ENCODE measurements around the gene NHSL1.

Gene NHSL1

DNA sequence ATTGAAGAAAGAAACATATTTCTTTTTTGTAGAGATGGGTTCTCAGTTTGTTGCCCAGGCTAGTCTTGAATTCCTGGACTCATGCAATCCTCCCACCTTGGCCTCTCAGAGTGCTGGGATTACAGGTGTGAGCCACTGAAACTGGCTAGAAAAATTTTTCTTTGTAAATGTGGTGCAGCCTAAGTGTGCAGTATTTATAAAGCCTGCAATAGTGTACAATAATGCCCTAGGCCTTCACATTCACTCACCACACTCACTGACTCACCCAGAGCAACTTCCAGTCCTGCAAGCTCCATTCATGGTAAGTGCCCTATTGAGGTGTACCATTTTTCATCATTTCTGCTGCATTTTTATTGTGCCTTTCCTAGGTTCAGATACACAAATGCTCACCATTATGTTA, 31.4 kb downstream of the NHSL1 start:
- CTCF ChIA-PET = interaction anchor here (0.6 kb wide), 1 partner anchor 143 kb away, joined by 3 read pairs; no protein-coding TSS in a partner anchor
- TF ChIP-seq, protein P1, sequence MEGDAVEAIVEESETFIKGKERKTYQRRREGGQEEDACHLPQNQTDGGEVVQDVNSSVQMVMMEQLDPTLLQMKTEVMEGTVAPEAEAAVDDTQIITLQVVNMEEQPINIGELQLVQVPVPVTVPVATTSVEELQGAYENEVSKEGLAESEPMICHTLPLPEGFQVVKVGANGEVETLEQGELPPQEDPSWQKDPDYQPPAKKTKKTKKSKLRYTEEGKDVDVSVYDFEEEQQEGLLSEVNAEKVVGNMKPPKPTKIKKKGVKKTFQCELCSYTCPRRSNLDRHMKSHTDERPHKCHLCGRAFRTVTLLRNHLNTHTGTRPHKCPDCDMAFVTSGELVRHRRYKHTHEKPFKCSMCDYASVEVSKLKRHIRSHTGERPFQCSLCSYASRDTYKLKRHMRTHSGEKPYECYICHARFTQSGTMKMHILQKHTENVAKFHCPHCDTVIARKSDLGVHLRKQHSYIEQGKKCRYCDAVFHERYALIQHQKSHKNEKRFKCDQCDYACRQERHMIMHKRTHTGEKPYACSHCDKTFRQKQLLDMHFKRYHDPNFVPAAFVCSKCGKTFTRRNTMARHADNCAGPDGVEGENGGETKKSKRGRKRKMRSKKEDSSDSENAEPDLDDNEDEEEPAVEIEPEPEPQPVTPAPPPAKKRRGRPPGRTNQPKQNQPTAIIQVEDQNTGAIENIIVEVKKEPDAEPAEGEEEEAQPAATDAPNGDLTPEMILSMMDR (conservative IDR thresholded peaks at IDR 0.05; ENCODE audit: low read depth) = no peak
- POLR2A ChIA-PET (ENCODE audit: low non-redundant PET) = no interaction called here
- H3K27ac ChIP-seq = no peak overlapping the region
- DNase-seq (ENCODE audit: low spot score) = no peak

DNA sequence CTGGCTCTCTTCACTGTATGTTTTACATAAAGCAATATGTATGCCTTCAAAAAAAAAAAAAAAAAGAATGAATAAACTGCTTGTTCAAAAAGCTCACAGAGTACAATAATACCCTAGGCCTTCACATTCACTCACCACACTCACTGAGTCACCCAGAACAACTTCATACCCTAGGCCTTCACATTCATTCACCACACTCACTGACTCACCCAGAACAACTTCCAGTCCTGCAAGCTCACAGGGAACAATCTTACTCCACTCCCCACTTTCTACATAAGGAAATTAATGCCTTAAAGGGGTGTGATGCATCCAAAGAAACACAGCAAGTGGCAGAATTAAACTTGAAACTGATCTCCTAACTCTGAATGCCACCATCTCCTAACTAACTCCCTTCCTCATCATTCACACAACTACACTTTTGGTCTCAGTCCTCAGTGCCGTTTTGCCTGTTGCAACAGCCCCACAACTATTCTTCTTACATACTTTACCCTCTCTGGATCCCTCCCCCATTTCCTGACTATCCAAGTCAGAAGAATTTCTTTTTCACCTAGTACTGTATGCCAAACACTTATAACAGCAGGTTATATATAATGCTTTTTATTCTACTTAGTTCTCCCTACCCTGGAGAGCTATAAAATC, 34.2 kb downstream of the NHSL1 start:
- TF ChIP-seq, protein P1 (conservative IDR thresholded peaks at IDR 0.05; ENCODE audit: low read depth) = no peak
- ChIA-PET POLR2A (ENCODE audit: low non-redundant PET) (interaction anchor here (0.6 kb wide), 1 partner anchor 60 kb away, joined by 4 read pairs; no protein-coding TSS in a partner anchor), CTCF (interaction anchor here (0.8 kb wide), 1 partner anchor 227 kb away, joined by 4 read pairs; no protein-coding TSS in a partner anchor)
- peak overlapping the region; percentile 76 for H3K27ac ChIP-seq
- DNase-seq (ENCODE audit: low spot score) = peak; percentile 77

DNA sequence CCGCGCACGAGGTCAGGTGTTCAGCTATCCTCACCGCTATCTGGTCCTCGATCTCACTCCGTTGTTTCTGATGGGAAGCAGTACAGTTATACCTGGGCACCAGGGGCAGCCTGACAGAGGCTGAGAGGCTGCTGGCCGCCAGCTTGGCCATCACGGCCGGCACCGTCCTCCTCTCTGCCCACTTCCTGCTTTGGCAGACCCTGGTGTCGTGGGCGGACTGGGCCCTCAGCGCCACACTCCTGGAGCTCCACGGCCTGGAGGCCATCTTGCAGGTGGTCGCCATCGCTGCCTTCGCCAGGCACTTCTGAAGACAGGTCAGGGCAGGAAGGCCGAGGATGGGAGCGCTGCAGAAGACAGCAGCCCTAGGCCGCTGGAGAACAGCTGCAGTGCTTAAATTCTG, 35.2 kb downstream of the NHSL1 start:
- DNase-seq (ENCODE audit: low spot score) = no peak
- H3K27ac ChIP-seq = peak overlapping the region; percentile 76
- ChIA-PET POLR2A (ENCODE audit: low non-redundant PET) (no interaction called here), CTCF (interaction anchor here (0.8 kb wide), 1 partner anchor 229 kb away, joined by 4 read pairs; no protein-coding TSS in a partner anchor)
- TF ChIP-seq, protein P1 (conservative IDR thresholded peaks at IDR 0.05; ENCODE audit: low read depth) = no peak

DNA sequence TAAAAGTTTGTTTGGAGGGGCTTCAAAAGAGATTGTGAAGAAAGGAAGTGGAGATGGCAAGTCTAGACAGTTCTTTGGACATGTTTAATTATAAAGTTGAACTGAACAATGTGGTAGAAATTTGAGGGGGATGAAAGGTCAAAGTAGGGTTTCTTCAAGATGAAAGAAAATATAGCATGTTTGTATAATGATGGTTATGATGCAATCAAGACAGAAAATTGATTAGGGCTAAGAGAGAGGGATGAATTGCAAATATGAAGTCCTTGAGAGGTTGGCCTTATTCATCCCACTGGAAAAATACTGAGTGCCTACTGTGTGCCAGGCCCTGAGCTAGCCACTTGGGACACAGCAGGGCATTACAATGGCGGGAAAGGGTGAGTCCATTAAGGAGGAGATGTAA, 37.6 kb downstream of the NHSL1 start:
- TF ChIP-seq, protein P1 (conservative IDR thresholded peaks at IDR 0.05; ENCODE audit: low read depth) = no peak
- no peak for DNase-seq (ENCODE audit: low spot score)
- H3K27ac ChIP-seq = no peak overlapping the region
- ChIA-PET CTCF (no interaction called here), POLR2A (ENCODE audit: low non-redundant PET) (no interaction called here)

DNA sequence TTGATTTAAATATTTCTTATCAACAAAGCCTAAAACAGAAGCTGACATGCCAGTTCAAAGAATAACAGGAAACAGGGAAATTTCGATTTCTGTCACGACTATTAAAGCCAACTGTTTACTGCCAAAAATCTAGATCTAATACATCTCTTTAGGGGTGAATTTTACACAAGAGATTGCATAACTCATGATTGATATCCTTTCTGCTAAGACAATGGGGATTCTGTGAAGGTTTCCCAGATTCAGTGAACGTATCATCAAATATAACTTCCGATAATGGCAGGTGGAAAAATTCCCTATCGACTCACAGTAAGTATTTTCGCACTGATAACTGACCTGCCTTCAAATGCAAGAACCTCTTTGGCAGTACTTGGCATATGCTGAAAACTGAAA, 42.9 kb downstream of the NHSL1 start:
- CTCF ChIA-PET = interaction anchor here (0.5 to 2.0 kb wide), 2 partner anchors 13 to 134 kb away, joined by 4 to 6 read pairs; no protein-coding TSS in a partner anchor

DNA sequence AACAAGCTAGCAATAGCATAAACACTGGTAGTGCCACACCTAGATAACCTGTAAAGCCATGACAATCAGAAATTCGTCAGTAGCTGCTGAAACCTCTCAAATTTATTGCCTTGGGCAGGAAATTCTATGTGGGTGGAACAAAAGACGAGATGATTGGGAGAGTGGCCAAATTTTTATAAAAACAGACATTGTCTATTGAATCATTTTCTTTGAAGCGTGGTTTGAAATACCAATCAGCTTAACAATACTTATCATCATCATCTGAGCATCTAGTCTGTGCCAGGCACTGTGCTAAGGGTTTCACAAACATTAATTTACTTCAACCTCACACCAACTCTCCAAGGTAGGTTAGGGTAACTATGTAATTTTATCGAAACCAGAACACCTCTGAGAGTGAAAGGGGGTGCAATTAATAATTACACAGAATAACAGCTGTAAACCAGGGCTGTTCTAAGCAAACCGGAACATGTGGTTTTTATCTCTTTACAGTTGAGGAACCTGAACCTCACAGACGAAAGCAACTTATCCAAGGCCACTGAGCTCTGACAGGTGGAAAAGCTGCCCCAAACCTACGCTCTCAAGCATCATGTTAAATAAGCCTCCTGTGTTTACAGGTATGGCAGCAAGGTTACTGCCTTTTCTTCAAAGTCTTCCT, 43.4 kb downstream of the NHSL1 start:
- DNase-seq (ENCODE audit: low spot score) = peak; percentile 75
- H3K27ac ChIP-seq = peak overlapping the region; percentile 84
- CTCF ChIA-PET = interaction anchor here (0.5 to 2.0 kb wide), 3 partner anchors 14 to 134 kb away, joined by 4 to 6 read pairs (median 4); no protein-coding TSS in a partner anchor
- POLR2A ChIA-PET (ENCODE audit: low non-redundant PET) = no interaction called here
- TF ChIP-seq, protein P1 (conservative IDR thresholded peaks at IDR 0.05; ENCODE audit: low read depth) = no peak

More for the DNA sequence above, 42.9 kb downstream of the NHSL1 start:
- POLR2A ChIA-PET (ENCODE audit: low non-redundant PET) = no interaction called here
- DNase-seq (ENCODE audit: low spot score) = no peak
- peak overlapping the region; percentile 58 for H3K27ac ChIP-seq
- TF ChIP-seq, protein P1 (conservative IDR thresholded peaks at IDR 0.05; ENCODE audit: low read depth) = no peak

Data from RWPE1 (cell line).